Endothelial cell (in vitro differentiated cells): ENCODE results near the gene ANTXR1. TPM values are rescaled to one million over a fixed set of nuclear protein-coding genes. Genes with fewer than 3 reads are reported as not detected.

ENCODE experiments used
- DNase-seq: peaks from one replicate; pipeline ENCODE4 v3.0.0; 2021; ENCODE audit warnings: low spot score
- H3K27ac Mint-ChIP-seq: one replicate; pipeline ENCODE4 v1.8.0; 2021; ENCODE audit warnings: mixed read lengths, inconsistent platforms; ENCODE audit not compliant: unreplicated experiment
- H3K27me3 Mint-ChIP-seq: one replicate; pipeline ENCODE4 v1.8.0; 2021; ENCODE audit warnings: mild to moderate bottlenecking, moderate library complexity, mixed read lengths, inconsistent platforms; ENCODE audit not compliant: unreplicated experiment
- H3K36me3 Mint-ChIP-seq: one replicate; pipeline ENCODE4 v1.8.0; 2021; ENCODE audit warnings: mild to moderate bottlenecking, low read depth, mixed read lengths, inconsistent platforms; ENCODE audit not compliant: unreplicated experiment
- H3K4me1 Mint-ChIP-seq: one replicate; pipeline ENCODE4 v1.8.0; 2021; ENCODE audit warnings: mild to moderate bottlenecking, mixed read lengths, inconsistent platforms; ENCODE audit not compliant: unreplicated experiment
- H3K4me3 Mint-ChIP-seq: one replicate; pipeline ENCODE4 v1.8.0; 2021; ENCODE audit warnings: mild to moderate bottlenecking, mixed read lengths, inconsistent platforms; ENCODE audit not compliant: unreplicated experiment
- H3K9me3 Mint-ChIP-seq: one replicate; pipeline ENCODE4 v1.8.0; 2021; ENCODE audit warnings: mixed read lengths, inconsistent platforms; ENCODE audit not compliant: unreplicated experiment
- total RNA-seq: library from RNA; stranded (reverse); fragmentation: NEBNext Ultra II Directional; extraction: Animal tissue kit (Norgen Biotek cat#: 25700); gene quantifications from one replicate; pipeline ENCODE4 v1.2.1, GENCODE V29; 2021; ENCODE audit not compliant: unreplicated experiment
- TF ChIP-seq, protein P1 (sequence below): fragments of 200-600 bp; sonication (generic); IDR thresholded peaks from one replicate; pipeline ENCODE4 v1.5.0; 2021; ENCODE audit warnings: antibody characterized with exemption; ENCODE audit not compliant: unreplicated experiment

Gene ANTXR1
- total RNA-seq, 1 donor from 2014 or later: 7.5 TPM

DNA sequence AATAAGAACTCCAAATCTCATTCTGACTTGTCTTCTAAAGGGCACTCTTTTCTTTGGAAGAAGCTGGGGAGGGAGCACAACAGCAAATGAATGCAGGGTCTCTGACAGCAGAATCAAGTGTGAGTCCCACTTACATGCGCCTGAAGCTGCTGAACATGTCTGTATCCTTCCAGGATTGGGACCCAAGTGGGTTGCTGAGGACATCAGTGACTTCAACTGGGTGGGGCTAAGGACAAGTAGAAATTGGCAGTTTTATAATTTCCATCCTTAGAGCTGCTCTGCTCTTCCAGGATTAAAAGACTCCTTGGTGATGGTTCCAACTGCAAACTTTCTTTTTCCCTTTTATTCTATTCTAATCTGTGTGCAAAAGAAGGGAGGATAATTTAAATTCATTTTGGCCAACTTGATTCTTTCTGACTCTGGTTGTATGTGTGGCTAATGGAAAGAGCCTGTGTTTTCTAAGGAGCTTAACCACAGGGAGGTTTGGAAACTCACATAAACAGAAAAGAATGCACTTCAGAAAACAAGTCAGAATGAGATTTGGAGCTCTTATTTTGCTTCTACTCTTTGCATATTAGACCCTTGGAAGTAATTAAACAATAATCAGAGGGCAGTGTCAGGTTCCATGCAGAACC lies 20.6 kb downstream of the ANTXR1 start:
- TF ChIP-seq, protein P1, sequence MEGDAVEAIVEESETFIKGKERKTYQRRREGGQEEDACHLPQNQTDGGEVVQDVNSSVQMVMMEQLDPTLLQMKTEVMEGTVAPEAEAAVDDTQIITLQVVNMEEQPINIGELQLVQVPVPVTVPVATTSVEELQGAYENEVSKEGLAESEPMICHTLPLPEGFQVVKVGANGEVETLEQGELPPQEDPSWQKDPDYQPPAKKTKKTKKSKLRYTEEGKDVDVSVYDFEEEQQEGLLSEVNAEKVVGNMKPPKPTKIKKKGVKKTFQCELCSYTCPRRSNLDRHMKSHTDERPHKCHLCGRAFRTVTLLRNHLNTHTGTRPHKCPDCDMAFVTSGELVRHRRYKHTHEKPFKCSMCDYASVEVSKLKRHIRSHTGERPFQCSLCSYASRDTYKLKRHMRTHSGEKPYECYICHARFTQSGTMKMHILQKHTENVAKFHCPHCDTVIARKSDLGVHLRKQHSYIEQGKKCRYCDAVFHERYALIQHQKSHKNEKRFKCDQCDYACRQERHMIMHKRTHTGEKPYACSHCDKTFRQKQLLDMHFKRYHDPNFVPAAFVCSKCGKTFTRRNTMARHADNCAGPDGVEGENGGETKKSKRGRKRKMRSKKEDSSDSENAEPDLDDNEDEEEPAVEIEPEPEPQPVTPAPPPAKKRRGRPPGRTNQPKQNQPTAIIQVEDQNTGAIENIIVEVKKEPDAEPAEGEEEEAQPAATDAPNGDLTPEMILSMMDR: no peak
- H3K27ac Mint-ChIP-seq: no peak overlapping the region
- H3K36me3 Mint-ChIP-seq: no peaks in the 10 kb centered on the region
- DNase-seq: no peak
- H3K27me3 Mint-ChIP-seq: no peaks in the 10 kb centered on the region
- H3K9me3 Mint-ChIP-seq: no peaks in the 10 kb centered on the region
- no peak overlapping the region for H3K4me3 Mint-ChIP-seq
- peaks cover 9% of the 10 kb centered on the region for H3K4me1 Mint-ChIP-seq

DNA sequence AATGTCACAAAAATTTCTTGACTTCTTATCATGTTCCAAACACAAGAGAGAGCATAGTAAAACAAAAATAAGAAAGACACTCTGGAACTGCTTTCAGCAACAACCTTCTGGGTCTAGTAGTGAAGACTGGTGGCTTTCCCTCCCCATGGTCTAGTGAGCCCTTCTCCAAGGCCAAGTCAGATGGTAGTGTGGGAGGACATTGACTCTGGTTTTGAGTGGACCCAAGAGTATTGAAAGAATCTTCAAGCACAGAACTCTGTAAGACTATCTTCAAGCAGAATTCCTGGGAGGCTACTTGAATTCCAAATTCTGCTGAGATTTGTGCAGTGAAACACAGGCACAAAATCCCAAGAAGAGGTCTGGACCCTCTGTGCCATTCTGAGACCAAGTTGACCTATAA lies 21.1 kb downstream of the ANTXR1 start:
- Mint-ChIP-seq H3K27ac (no peak overlapping the region), H3K4me3 (no peak overlapping the region), H3K36me3 (no peaks in the 10 kb centered on the region), H3K27me3 (no peaks in the 10 kb centered on the region), H3K9me3 (no peaks in the 10 kb centered on the region), H3K4me1 (peaks cover 12% of the 10 kb centered on the region)
- DNase-seq: no peak
- TF ChIP-seq, protein P1: no peak

DNA sequence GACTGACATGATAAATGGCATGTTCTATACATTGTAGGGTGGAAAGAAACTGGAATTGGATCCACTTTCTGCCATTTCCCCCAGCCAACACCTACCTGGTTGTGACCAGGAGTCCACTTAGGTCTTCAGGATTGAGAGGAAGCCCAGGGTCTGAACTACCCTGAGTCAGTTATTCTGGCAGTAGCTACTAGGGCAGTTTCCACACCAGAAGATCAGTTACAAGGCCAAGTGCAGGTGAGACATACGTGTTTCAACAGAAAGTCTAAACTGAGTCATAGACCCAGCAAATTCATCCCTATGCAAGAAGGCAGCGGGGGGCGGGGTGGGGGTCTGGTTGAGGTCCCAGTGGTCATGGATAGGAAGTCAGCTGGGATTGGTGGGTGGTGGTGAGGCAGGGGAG lies 21.9 kb downstream of the ANTXR1 start:
- no peak for DNase-seq
- Mint-ChIP-seq H3K9me3 (no peaks in the 10 kb centered on the region), H3K36me3 (no peaks in the 10 kb centered on the region), H3K4me1 (peaks cover 14% of the 10 kb centered on the region), H3K27me3 (no peaks in the 10 kb centered on the region), H3K4me3 (no peak overlapping the region), H3K27ac (no peak overlapping the region)
- TF ChIP-seq, protein P1: no peak

DNA sequence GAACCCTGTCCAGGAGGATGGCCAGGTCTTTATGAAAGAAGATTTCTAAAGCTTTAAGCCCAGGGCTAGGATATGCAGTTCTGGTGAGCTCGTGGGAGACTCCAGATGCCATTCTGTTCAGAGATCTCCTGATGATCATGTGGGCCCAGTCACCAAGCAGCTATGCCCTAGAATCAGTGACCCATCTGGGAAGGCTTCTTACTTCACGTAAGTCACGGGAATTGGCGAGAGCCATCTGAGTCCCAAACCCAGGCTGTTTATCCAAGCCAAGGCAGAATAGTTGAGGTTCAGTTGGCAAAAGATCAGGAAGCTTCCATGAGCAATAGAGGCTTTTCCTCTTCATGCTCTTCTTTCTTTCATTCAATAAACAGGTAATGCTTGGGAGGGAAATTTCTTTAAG lies 23.9 kb downstream of the ANTXR1 start:
- Mint-ChIP-seq H3K27me3 (no peaks in the 10 kb centered on the region), H3K27ac (no peak overlapping the region), H3K36me3 (no peaks in the 10 kb centered on the region), H3K4me1 (peaks cover 14% of the 10 kb centered on the region), H3K9me3 (no peaks in the 10 kb centered on the region), H3K4me3 (no peak overlapping the region)
- TF ChIP-seq, protein P1: no peak
- no peak for DNase-seq

DNA sequence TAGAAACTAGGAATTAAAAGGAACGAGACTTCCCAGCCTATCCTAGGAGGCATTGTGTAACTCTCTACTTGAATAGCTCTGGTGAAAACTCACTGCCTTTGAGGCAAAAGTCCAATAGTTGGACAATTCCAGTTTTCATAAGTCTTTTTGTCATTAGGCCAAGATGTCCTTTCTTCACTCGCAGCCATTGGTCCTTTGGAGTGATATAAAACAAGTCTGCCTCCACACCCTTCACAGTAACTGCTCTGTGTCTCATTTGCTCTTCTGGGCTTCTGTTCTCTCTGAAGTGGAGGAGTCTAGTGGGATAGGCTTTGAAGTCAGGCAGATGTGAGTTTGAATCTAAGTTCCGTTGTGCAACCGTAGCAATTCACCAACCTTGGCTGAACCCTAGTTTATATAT lies 28.2 kb downstream of the ANTXR1 start:
- Mint-ChIP-seq H3K27me3 (no peaks in the 10 kb centered on the region), H3K27ac (no peak overlapping the region), H3K4me1 (peaks cover 11% of the 10 kb centered on the region), H3K36me3 (no peaks in the 10 kb centered on the region), H3K4me3 (no peak overlapping the region), H3K9me3 (no peaks in the 10 kb centered on the region)
- TF ChIP-seq, protein P1: no peak
- no peak for DNase-seq
